SJCRH30 (cell line): ENCODE data around the gene OR10G7. TPM values are rescaled to one million over a fixed set of nuclear protein-coding genes. Genes with fewer than 3 reads are reported as not detected.
"Not testable (repeated sequence)": the region's sequence is repeated elsewhere in the genome, so short reads cannot be mapped to it uniquely, and the experiment has no call there.

Experiments used
- DNase-seq, 2 experiments: peaks; one replicate each; pipeline ENCODE4 v3.0.0-alpha.2; 2015 to 2020
- H3K27ac ChIP-seq: fragments of 250-450 bp; sonication (Bioruptor Pico); 2 replicates; pipeline ENCODE4 v1.5.1; 2020; ENCODE audit warnings: mild to moderate bottlenecking, moderate library complexity
- H3K27me3 ChIP-seq: fragments of 250-450 bp; sonication (Bioruptor Pico); 2 replicates; pipeline ENCODE4 v1.5.1; 2020; ENCODE audit warnings: mild to moderate bottlenecking, moderate library complexity
- H3K36me3 ChIP-seq: fragments of 250-450 bp; sonication (Bioruptor Pico); 2 replicates; pipeline ENCODE4 v1.5.1; 2020; ENCODE audit warnings: mild to moderate bottlenecking, moderate library complexity
- H3K4me1 ChIP-seq: fragments of 250-450 bp; sonication (Bioruptor Pico); 2 replicates; pipeline ENCODE4 v1.5.1; 2020; ENCODE audit warnings: mild to moderate bottlenecking, moderate library complexity
- H3K4me3 ChIP-seq: fragments of 250-450 bp; sonication (Bioruptor Pico); 2 replicates; pipeline ENCODE4 v1.5.1; 2020; ENCODE audit warnings: mild to moderate bottlenecking, moderate library complexity
- H3K9me3 ChIP-seq: fragments of 250-450 bp; sonication (Bioruptor Pico); replicated peaks from 2 replicates; pipeline ENCODE4 v1.5.1; 2020; ENCODE audit warnings: mild to moderate bottlenecking, moderate library complexity
- total RNA-seq: library from RNA; depleted of rRNA; stranded (reverse); fragments of >200 nt; shearing (Covaris generic); gene quantifications from 2 replicates; pipeline ENCODE4 v1.2.3, GENCODE V29; 2014

Gene OR10G7
- total RNA-seq, 1 experiment from 2014 or later, result not detected

- H3K27me3 ChIP-seq, result no peaks in the 10 kb centered on the region
- no peak overlapping the region for H3K4me3 ChIP-seq
- no peaks in the 10 kb centered on the region for H3K4me1 ChIP-seq
- no peaks in the 10 kb centered on the region for H3K36me3 ChIP-seq
- DNase-seq, result peak; percentile 46 to 80
- H3K9me3 ChIP-seq, result no peaks in the 10 kb centered on the region
- no peak overlapping the region for H3K27ac ChIP-seq
These were observed 29.9 kb upstream of the OR10G7 start for GRCh38 chr11:124070915-124071622.

- peak overlapping the region; percentile 29 for H3K4me3 ChIP-seq
- DNase-seq, result peak; percentile 72 to 73
- H3K4me1 ChIP-seq, result no peaks in the 10 kb centered on the region
- H3K36me3 ChIP-seq, result no peaks in the 10 kb centered on the region
- H3K9me3 ChIP-seq, result no peaks in the 10 kb centered on the region
- no peaks in the 10 kb centered on the region for H3K27me3 ChIP-seq
- H3K27ac ChIP-seq, result no peak overlapping the region
These were observed 28.6 kb upstream of the OR10G7 start for GRCh38 chr11:124069429-124070401.

DNA sequence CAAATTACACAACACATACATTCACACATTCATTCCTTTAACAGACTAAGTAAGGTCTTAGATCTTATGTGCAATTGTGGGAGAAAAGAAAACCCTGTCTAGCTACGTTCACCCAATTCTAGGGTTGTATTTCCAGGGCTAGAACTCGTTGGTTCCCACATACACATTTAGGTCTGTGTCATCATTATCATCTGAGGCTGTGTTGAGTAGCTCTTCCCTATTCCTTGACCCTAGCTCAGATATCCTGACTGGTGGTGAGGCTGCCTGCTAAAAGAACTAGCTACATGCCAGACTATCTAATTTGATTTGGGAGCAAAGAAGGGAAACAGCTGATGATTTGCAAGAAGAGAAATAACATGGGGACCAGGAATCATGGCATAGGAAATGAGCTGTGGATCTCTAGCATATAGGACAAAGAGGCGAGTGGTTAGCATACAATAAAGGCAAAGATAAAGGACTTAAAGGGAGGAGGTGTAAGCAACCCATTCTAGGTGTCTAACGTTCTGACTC lies 27.5 kb upstream of the OR10G7 start:
- H3K9me3 ChIP-seq, result no peaks in the 10 kb centered on the region
- H3K27ac ChIP-seq, result no peak overlapping the region
- no peak overlapping the region for H3K4me3 ChIP-seq

GRCh38 chr11:124052966-124053365 lies 11.8 kb upstream of the OR10G7 start:
- no peak overlapping the region for H3K4me3 ChIP-seq
- no peaks in the 10 kb centered on the region for H3K27me3 ChIP-seq
- no peaks in the 10 kb centered on the region for H3K9me3 ChIP-seq
- H3K36me3 ChIP-seq, result no peaks in the 10 kb centered on the region
- no peak for DNase-seq
- no peaks in the 10 kb centered on the region for H3K4me1 ChIP-seq
- no peak overlapping the region for H3K27ac ChIP-seq

More for the DNA sequence above, 27.5 kb upstream of the OR10G7 start:
- Histone ChIP-seq H3K27me3 (no peaks in the 10 kb centered on the region), H3K4me1 (no peaks in the 10 kb centered on the region), H3K36me3 (no peaks in the 10 kb centered on the region)
- DNase-seq, result no peak

GRCh38 chr11:124050748-124051147 lies 9.6 kb upstream of the OR10G7 start:
- Histone ChIP-seq H3K27ac (no peak overlapping the region), H3K36me3 (no peaks in the 10 kb centered on the region), H3K4me1 (no peaks in the 10 kb centered on the region), H3K27me3 (no peaks in the 10 kb centered on the region), H3K9me3 (no peaks in the 10 kb centered on the region), H3K4me3 (no peak overlapping the region)
- DNase-seq, result no peak

DNA sequence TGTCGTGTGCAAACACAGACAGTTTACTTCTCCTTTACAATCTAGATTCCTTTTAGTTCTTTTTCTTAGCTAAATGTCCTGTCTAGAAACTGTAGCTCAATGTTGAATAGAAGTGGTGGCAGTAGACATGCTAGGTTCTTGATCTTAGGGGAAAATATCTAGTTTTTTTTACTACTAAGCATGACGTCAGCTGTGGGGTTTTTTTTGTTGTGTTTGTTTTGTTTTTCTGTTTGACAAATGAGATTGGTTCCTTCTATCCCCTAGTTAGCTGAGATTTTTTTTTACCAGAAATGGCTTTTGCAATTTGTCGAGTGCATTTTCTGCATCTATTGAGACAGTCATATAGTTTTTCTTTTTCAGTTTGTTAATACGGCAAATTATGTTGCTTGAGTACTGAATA lies 2.3 kb upstream of the OR10G7 start:
- Histone ChIP-seq H3K4me3 (no peak overlapping the region), H3K9me3 (no peaks in the 10 kb centered on the region), H3K27ac (no peak overlapping the region), H3K27me3 (no peaks in the 10 kb centered on the region), H3K4me1 (no peaks in the 10 kb centered on the region), H3K36me3 (no peaks in the 10 kb centered on the region)
- no peak for DNase-seq

GRCh38 chr11:124039557-124039956 lies 1.6 kb downstream of the OR10G7 start:
- no peak overlapping the region for H3K27ac ChIP-seq
- no peaks in the 10 kb centered on the region for H3K27me3 ChIP-seq
- H3K4me3 ChIP-seq, result no peak overlapping the region
- no peaks in the 10 kb centered on the region for H3K4me1 ChIP-seq
- no peaks in the 10 kb centered on the region for H3K36me3 ChIP-seq
- H3K9me3 ChIP-seq, result no peaks in the 10 kb centered on the region
- DNase-seq, result no peak

GRCh38 chr11:124036666-124037065 lies 4.5 kb downstream of the OR10G7 start:
- DNase-seq, result no peak
- H3K9me3 ChIP-seq, result no peaks in the 10 kb centered on the region
- no peaks in the 10 kb centered on the region for H3K36me3 ChIP-seq
- no peaks in the 10 kb centered on the region for H3K4me1 ChIP-seq
- H3K4me3 ChIP-seq, result no peak overlapping the region
- H3K27ac ChIP-seq, result no peak overlapping the region
- no peaks in the 10 kb centered on the region for H3K27me3 ChIP-seq

GRCh38 chr11:124026498-124026897 lies 14.6 kb downstream of the OR10G7 start, which contains the start of gene OR10G8:
Gene OR10G8, plus strand, starts transcription at chr11:124026798. Its CDS starts 2,825 bp downstream, at chr11:124029623.
- no peak for DNase-seq
- Histone ChIP-seq H3K27me3 (no peaks in the 10 kb centered on the region), H3K9me3 (no peaks in the 10 kb centered on the region), H3K36me3 (no peaks in the 10 kb centered on the region), H3K27ac (no peak within 1 kb of the TSS), H3K4me3 (no peak within 1 kb of the TSS), H3K4me1 (no peaks in the 10 kb centered on the region)

- H3K27me3 ChIP-seq, DNase-seq, H3K27ac ChIP-seq, H3K36me3 ChIP-seq, H3K4me3 ChIP-seq, H3K4me1 ChIP-seq, H3K9me3 ChIP-seq: not testable (repeated sequence)
These were observed 25.3 kb downstream of the OR10G7 start for GRCh38 chr11:124015837-124016236.

DNA sequence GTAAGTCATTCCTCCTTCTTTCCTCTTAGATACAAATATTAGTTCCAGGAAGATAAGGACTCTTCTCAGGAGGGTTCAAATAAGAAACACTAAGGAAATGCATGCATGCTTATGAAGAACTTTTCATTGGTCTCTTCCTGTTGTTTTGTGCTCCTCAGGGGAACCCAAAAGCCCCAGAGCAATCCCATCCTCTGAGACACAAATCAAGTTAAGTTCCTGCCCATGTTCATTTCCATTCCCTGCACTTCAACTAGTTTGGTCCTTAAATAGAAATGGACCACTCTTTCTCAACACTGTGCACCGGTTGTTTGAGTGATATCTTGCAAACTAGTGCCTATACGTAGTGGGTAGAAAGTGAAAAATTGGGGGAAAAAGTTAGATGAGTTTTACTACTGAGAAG lies 28.4 kb downstream of the OR10G7 start, which contains the start of gene OR10G4:
TSS of gene OR10G4 (plus strand) at position 301 of the 400 bp plus-strand sequence. CDS start 2,578 bp downstream, outside the sequence.
- H3K27ac ChIP-seq, result no peak within 1 kb of the TSS
- no peaks in the 10 kb centered on the region for H3K36me3 ChIP-seq
- no peaks in the 10 kb centered on the region for H3K27me3 ChIP-seq
- no peaks in the 10 kb centered on the region for H3K9me3 ChIP-seq
- no peak within 1 kb of the TSS for H3K4me3 ChIP-seq
- DNase-seq, result no peak
- no peaks in the 10 kb centered on the region for H3K4me1 ChIP-seq

GRCh38 chr11:123995119-123995518 lies 46.0 kb downstream of the OR10G7 start, which contains the start of gene OR10G6:
Gene OR10G6, minus strand, starts transcription at chr11:123995161. Its CDS starts 0 bp downstream, at chr11:123995161.
- no peaks in the 10 kb centered on the region for H3K36me3 ChIP-seq
- no peaks in the 10 kb centered on the region for H3K4me1 ChIP-seq
- H3K27me3 ChIP-seq, result no peaks in the 10 kb centered on the region
- H3K9me3 ChIP-seq, result no peaks in the 10 kb centered on the region
- no peak within 1 kb of the TSS for H3K27ac ChIP-seq
- no peak within 1 kb of the TSS for H3K4me3 ChIP-seq
- DNase-seq, result no peak
